ENCODE measurements around the gene GLB1L.

GLB1L gene

DNA sequence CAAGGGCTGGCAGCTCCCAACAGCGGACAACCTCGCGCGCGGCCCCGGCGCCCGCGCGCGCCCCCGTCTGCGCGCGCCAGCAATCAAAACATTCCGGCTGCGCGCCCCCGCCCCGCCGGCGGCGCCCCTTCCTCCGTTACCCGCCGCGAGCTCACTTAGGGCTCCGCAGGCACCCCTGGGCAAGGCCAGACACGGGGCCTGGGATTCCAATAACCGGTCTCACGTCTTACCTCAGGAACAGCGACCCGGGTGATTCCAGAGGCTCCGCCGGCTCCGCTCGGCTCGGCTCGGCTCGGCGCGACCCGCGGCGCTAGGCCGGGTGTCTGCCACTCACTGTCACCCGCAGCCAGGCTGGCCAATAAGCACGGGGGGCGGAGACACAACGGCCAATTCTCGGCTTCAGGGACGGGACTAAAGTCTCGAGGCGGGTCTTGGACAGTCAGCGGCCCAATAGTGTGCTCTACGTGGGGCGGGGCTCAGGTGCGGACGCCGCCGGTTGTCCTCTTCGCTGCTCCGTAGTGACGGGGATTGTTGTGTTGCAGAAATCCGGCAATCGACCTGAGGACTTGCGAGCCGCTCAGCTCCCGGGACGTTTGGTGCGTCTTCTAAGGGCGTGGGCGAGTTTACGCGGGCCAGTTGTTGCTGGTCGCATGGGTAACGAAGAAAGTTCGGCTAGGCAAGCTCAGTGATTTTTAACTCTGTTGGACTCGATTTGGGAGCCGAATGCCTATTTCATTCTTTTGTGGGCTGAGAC lies 15.8 kb downstream of the GLB1L start, which contains the start of the genes ANKZF1 and ATG9A:
Gene ANKZF1, plus strand, starts transcription at position 502 of the 754 bp plus-strand sequence. CDS start 452 bp downstream, outside the sequence.
Gene ATG9A, minus strand, starts transcription at position 332 of the 754 bp plus-strand sequence. CDS start 1,612 bp downstream, outside the sequence.
- peak; percentile 100 for DNase-seq (ENCODE audit: low spot score)
- peak within 1 kb of the TSS; percentile 86 for H3K4me3 ChIP-seq
- H3K27ac ChIP-seq: peak within 1 kb of the TSS; percentile 91 to 96
- TF ChIP-seq, protein P1, sequence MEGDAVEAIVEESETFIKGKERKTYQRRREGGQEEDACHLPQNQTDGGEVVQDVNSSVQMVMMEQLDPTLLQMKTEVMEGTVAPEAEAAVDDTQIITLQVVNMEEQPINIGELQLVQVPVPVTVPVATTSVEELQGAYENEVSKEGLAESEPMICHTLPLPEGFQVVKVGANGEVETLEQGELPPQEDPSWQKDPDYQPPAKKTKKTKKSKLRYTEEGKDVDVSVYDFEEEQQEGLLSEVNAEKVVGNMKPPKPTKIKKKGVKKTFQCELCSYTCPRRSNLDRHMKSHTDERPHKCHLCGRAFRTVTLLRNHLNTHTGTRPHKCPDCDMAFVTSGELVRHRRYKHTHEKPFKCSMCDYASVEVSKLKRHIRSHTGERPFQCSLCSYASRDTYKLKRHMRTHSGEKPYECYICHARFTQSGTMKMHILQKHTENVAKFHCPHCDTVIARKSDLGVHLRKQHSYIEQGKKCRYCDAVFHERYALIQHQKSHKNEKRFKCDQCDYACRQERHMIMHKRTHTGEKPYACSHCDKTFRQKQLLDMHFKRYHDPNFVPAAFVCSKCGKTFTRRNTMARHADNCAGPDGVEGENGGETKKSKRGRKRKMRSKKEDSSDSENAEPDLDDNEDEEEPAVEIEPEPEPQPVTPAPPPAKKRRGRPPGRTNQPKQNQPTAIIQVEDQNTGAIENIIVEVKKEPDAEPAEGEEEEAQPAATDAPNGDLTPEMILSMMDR (IDR thresholded peaks at IDR 0.05): no peak

DNA sequence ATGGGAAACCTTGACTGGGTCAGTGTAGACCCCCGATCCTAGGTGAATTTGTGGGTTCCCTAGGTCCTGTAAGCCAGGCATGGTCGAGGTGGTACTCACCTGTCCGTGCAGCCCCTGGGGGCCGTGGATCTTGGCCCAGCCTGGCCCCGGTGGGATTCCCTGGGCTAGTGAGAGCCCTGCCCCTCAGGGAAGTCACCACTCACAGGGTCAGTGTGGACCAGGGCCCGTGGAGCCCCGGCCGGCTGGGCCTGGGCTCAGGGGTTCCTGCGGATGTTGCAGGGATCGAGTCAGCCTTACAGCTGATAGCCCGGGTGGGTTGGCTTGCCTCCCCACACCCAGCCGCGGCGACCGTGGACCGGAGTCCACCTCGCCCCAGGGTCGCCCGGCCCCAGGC lies 16.3 kb downstream of the GLB1L start:
- peak overlapping the region; percentile 91 to 96 for H3K27ac ChIP-seq
- no peak for DNase-seq (ENCODE audit: low spot score)
- H3K4me3 ChIP-seq: peak overlapping the region; percentile 86
- TF ChIP-seq, protein P1 (IDR thresholded peaks at IDR 0.05): no peak

DNA sequence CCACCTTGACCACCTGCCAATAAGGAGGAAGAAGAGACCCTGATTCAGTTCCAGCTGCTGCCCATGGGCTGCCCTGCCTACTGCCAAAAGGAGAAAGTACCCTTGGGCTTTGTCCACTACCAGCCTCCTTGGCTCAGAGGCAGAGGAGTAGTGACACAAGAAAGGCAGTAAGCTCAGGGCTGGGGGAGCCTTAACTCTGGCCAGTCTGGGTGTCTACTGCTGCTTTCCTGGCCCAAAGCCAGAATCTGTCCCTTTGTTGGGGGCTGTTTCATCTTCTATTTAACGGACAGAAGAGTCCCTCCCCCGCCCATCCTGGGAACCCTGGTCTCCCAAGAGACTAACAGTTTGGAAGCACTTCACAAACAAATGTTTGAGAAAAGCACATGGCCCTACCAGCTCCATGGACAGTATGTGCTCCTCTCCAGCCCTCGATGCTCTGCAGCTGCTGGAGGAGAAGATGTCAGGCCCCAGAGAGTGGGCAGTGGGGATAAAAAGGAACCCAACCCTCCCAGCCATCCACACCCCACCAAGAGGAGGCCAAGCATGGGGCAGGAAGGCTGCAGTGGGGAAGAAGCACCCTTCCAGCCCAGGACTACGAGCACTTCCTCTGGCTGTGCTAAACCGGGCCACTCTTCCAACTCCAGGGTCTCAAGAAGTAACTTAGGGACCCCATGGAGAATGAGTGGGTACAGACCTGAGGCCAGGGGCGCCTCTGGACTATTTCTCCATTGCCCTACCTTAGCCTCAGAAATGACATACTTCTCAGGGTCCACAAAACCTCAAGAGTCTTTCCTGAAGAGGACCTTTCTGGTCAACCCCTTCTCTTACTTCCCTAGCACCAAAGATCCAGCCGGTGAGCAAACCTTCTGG lies 17.0 kb downstream of the GLB1L start:
- Histone ChIP-seq H3K27ac (peak overlapping the region; percentile 91 to 96), H3K4me3 (peak overlapping the region; percentile 86)
- DNase-seq (ENCODE audit: low spot score): no peak
- TF ChIP-seq, protein P1 (IDR thresholded peaks at IDR 0.05): no peak

DNA sequence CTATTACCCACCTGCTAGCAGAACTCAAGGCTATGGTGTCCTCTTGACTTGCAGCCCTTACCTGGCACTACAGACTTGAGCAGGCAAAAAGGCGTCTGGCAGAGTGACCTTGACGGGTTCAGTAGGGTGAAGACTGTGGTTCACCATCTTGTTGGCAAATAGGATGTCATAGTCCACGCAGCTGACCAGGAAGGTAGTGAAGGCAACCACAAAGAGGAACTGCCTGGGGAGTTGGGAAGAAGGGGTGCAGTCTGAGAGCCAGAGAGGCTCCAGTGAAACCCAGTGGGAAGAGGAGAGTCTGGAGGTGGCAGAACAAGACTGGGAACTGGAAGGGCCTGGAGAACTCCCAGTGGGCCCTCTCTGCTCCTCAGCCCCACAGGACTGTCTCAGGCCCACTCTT lies 19.9 kb downstream of the GLB1L start:
- DNase-seq (ENCODE audit: low spot score): no peak
- Histone ChIP-seq H3K4me3 (no peak overlapping the region), H3K27ac (no peak overlapping the region)
- TF ChIP-seq, protein P1 (IDR thresholded peaks at IDR 0.05): no peak

DNA sequence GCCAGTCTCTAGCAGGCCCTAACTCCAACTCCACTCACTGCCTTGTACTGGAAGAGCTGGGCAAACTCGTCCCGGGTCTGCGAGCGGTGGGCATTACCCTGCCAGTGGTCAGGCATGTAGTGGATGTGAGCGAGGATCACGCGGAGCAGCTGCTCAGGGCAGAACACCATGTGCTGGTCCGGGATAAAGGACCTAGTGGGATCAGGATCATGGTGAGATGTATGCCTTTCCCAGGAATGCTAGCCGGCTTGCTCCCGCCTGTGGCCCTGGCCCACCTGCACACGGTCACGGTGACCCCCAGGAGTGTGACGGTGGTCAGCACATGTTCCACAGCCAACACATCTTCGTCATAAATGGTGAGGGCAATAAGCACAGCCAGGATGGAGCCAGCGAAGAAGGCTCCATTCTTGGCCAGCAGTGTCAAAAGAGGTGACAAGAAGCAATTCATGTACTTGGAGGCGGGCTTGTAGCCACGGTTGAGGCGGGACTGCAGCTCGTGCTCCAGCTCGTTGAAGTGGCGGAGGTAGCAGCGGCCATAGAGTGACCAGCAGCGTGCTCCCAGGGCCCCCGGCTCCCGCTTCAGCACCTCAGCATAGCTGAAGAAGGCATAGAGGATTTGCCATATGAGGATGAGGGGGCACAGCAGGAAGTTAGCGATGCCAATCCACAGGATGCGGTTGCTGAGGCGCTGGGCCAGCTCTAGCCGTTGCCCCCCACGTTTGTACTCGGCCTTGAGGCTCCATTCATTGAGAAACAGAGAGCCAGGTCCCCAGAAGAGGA lies 21.2 kb downstream of the GLB1L start:
- TF ChIP-seq, protein P1 (IDR thresholded peaks at IDR 0.05): no peak
- DNase-seq (ENCODE audit: low spot score): no peak

DNA sequence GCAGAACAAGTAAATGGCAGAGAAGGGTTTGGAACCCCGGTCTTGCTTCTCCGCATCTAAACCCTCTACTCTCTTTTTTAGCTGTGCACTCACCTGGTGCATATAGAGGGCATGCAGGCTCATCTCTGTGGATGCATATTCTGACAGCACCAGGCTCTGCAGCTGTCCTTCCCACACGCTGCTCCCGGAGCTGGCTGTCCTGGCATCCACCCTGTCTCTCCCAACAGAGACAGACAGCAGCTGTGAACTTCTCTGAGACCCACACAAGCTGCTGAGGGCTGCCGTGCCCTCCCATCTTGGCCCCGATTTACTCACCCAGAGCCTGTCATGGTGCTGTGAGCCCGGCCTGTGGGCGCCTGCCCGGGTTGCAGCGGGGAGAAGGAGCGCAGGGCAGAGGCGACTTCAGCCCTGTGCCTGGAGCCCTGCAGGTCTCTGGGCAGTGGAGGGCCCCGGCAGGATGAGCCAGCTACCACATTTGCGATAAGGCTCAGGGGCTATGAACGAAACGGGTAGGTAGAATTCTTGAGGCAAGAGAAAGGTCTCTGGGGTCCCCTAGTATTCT lies 23.2 kb downstream of the GLB1L start:
- Histone ChIP-seq H3K4me3 (no peak overlapping the region), H3K27ac (no peak overlapping the region)
- TF ChIP-seq, protein P1 (IDR thresholded peaks at IDR 0.05): no peak
- no peak for DNase-seq (ENCODE audit: low spot score)

More for the DNA sequence above, 21.2 kb downstream of the GLB1L start:
- Histone ChIP-seq H3K27ac (no peak overlapping the region), H3K4me3 (no peak overlapping the region)
